HG02884 (cell line): ENCODE data around the gene ADGRB3.
"Not testable (repeated sequence)": the region's sequence is repeated elsewhere in the genome, so short reads cannot be mapped to it uniquely, and the experiment has no call there.

Experiments
- ATAC-seq: cut with Tn5 transposase; IDR thresholded peaks from one replicate; pipeline ENCODE4 v1.9.1; 2021; ENCODE audit warnings: mild to moderate bottlenecking, moderate library complexity; ENCODE audit not compliant: unreplicated experiment

Gene ADGRB3

GRCh38 chr6:69216127-69216526 lies 581.0 kb downstream of the ADGRB3 start:
- no peak for ATAC-seq

DNA sequence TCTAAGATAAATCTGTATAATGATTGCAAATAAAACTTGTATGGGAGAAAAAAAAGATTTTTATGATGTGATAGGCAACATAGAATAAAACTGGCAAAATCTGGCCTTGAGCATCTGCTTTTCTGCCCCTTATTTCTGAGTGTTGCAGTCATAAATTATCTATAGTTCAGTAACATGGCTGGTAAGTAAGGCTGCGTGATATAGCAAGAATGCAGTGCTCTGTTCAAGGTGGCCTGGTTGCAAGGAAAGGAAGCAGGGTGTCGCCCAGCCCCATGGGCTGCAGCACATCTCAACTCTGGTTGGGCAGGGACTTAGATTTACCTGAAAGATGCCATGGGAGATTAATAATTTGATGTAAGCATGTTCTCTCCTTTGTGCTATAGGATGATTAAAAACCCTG lies 582.3 kb downstream of the ADGRB3 start:
- no peak for ATAC-seq

DNA sequence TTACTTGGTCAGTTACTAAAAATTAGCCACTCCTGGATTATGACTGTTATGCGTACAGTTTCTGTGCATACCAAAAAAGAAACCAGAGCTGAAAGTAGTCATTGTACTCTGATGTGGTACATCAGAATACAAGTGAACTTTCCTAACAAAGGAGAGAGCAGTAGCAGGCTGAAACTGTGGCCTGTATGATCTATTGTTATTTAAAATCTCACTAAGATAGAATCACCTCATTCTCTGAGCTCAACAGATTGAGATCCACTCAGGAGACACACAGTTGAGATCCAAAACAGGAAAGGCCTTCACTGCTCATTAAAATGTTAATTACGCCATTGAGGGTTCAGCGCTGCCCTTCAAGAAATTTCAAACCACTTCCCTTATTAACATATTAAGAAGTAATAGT lies 585.3 kb downstream of the ADGRB3 start:
- ATAC-seq = no peak

DNA sequence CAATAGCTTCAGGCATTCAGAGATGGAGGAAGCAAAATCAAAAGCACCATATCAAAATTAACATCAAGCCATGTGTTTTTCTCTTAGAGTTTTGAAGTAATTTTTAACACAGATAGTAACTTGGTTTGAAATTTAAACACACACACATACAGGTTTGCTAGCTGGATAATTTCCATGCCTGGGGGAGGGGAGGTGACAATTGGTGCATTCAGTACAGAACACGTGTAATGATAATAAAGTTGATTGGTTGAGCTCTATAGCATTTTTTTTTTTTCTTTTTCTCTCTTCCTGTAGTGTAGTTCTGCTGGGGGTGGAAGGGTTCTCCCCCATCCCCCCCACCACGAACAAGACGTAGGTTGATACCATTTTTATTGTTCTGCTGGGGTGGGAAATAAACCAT lies 596.9 kb downstream of the ADGRB3 start:
- no peak for ATAC-seq

DNA sequence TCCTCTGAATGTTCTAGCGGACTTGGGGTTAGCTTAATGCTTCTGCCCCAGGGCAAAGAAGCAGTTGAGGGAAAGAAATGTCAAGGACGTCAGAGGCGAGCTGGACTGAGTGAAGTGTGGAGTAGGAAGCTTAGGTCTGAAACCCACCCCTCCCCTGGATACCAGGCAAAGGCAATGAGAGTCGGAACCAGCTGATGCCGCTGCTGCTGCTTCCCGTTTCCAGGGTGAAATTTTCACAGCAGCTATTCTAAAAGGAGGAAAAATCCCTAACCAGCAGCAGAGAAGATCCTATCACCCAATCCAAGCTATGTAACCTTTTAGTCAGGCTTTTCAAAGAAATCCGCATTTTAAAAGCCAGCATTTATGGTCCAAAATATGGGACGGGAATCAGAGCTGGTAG lies 597.4 kb downstream of the ADGRB3 start:
- peak; percentile 16 for ATAC-seq

- ATAC-seq = peak; percentile 97
These were observed 597.9 kb downstream of the ADGRB3 start for GRCh38 chr6:69232911-69233448.

GRCh38 chr6:69238067-69238466 lies 603.0 kb downstream of the ADGRB3 start:
- no peak for ATAC-seq

DNA sequence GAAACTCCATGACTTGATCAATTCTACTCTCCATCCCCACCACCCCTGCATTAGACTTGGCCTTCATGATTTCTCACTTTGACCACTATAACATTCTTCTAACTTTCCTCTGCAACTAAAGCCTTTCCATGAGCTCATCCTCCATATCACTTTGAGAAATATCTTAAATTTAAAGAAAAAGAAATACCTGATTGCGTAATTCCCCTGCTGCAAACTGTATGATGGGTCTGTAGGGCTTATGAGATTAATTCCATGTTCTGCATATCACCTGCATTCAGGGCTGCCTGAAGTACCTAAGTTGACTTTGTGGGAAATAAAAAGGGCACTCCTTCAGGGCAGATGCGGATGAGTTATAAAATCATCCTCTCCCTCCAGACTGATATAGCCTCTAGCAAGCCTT lies 611.9 kb downstream of the ADGRB3 start:
- ATAC-seq = no peak

DNA sequence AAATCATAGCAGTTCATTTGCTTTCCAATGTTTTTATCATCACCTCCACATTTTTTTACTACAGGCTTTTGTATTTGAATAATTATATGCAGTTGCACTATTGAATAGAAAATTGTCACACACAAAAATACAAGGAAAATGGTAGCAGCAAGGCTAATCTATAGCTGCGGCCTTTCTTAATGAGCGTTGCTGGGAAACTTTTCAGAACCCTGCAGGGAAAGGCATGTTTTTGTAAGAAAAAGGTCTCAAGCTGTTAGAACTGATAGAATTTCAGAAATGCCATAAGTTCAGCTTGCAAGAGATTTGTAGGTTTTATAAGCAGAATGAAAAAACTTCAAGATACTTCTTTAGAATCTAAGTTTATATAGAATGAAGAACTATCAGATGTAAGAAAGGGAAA lies 625.9 kb downstream of the ADGRB3 start:
- ATAC-seq = no peak

GRCh38 chr6:69263297-69263696 lies 628.2 kb downstream of the ADGRB3 start:
- ATAC-seq = no peak

- peak; percentile 69 for ATAC-seq
These were observed 630.0 kb downstream of the ADGRB3 start for GRCh38 chr6:69265090-69265489.

DNA sequence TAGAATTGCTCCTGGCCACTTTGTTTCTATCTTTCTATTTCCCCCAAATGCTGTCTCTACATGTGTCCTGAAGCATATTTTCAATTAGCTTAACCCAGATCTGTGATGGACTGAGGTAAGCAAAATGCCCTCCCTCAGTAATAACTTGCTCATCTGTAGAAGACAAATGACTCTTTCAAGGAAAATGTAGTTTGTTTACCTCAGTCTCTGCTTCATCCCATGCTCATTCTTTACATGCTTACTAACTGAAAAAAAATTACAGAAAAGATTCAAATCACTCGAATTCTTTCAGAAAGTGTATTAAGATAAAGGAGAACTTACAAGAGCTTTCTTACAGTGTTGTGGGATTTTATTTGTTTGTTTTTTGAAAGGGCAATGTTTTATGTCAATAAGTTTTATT lies 630.6 kb downstream of the ADGRB3 start:
- no peak for ATAC-seq

DNA sequence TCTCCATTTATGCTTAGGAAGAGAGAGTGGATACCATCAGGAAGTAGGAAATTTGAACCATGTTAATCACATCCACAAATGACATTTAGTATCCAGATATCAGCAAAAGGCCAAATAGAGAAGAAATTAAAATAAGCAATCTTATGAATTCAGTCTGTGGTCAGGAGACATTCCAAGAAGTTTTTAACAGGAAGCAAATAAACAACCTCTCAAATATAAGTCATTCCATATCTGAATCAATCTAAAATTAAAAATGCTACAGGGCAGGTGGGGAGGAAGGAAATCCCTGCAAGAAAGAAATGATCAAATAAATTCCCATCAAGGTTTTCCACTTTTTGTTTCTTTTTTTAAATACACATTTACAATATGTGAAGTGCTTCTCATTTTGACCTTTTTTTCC lies 641.1 kb downstream of the ADGRB3 start:
- no peak for ATAC-seq

- no peak for ATAC-seq
These were observed 644.7 kb downstream of the ADGRB3 start for GRCh38 chr6:69279805-69280204.

- ATAC-seq = no peak
These were observed 645.8 kb downstream of the ADGRB3 start for GRCh38 chr6:69280858-69281257.

DNA sequence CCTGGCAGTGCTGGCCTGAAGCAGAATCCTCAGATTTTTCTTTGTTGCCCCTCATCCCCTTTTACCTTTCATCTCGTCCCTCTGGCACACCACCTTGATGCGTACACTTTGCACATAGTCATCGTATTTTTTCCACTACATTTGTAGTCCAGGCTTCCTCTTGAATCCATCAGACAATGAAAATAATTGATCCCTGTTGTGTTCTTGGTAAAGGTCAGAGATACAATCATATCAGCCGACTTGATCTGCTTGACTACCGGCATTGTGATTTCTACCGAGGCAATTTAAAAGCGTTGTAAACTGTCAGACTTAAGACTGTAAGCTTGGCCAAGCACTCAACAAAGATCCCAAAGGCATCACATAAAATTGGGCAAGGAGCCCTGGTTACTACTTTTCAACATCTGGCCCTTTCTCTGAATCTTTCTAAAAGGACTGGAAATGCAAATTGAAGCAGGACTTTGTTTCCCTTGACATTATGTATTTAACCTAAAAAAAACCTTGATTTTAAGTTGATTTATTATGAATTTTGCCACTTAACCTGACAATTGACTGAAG lies 649.2 kb downstream of the ADGRB3 start:
- no peak for ATAC-seq

GRCh38 chr6:69285054-69285453 lies 650.0 kb downstream of the ADGRB3 start:
- ATAC-seq = no peak

GRCh38 chr6:69286331-69286730 lies 651.2 kb downstream of the ADGRB3 start:
- no peak for ATAC-seq

GRCh38 chr6:69288198-69288597 lies 653.1 kb downstream of the ADGRB3 start:
- ATAC-seq = not testable (repeated sequence)

DNA sequence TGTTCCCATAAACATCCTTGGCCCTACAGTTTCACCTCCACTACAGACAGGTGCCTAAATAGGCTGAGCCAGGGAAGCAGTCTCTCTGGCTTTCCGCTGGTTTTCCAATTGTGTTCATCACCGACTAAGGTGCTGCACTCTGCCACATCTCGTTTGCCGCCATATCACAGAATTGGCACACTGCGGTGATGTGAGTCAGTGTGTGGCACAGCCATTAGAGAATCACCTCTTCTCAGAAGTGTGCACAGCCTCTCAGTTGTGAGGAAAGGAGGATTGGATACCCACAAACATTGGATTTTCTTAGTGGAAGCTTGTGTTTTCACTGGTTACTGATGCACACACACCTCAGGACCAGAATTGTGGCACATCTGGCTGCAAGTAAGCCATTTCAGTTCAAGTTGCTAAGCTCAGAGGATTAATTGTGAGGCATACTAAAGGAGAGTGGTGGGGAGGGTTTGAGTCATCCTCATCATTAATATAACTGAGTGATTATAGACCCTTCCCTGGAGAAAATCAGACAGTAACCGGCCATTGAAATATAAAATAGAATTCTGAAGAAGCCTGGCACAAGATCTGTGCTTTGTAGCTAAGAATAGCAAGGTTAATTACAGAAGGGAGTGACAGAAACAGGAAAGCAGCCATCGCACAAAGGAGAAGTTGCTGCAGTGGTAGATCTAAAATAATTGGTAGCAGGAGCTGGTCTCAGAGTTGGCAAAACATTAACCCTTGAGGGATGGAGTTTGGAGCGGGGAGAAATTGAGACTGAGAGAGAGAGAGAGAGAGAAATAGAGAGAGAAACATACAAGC lies 654.8 kb downstream of the ADGRB3 start:
- ATAC-seq = no peak

- no peak for ATAC-seq
These were observed 658.4 kb downstream of the ADGRB3 start for GRCh38 chr6:69293471-69293870.

GRCh38 chr6:69294407-69294806 lies 659.3 kb downstream of the ADGRB3 start:
- ATAC-seq = no peak
